Hepatocyte (in vitro differentiated cells): ENCODE data around the gene NINJ1. TPM values are rescaled to one million over a fixed set of nuclear protein-coding genes. Genes with fewer than 3 reads are reported as not detected.

Source experiments
- DNase-seq: peaks from one replicate; pipeline ENCODE4 v3.0.0-alpha.2; 2016; ENCODE audit warnings: low spot score
- H2AFZ ChIP-seq: fragments of 200-600 bp; sonication (generic); 2 replicates; pipeline ENCODE4 v1.6.0; 2016; ENCODE audit warnings: antibody characterized with exemption, mild to moderate bottlenecking
- H3K27ac ChIP-seq: fragments of 200-600 bp; sonication (generic); 2 replicates; pipeline ENCODE4 v1.5.1; 2016; ENCODE audit warnings: mild to moderate bottlenecking
- H3K27me3 ChIP-seq: fragments of 200-600 bp; sonication (generic); 2 replicates; pipeline ENCODE4 v1.6.1; 2016
- H3K36me3 ChIP-seq: fragments of 200-600 bp; sonication (generic); replicated peaks from 2 replicates; pipeline ENCODE4 v1.5.1; 2016; ENCODE audit warnings: low read depth; ENCODE audit not compliant: insufficient read depth
- H3K4me1 ChIP-seq: fragments of 200-600 bp; sonication (generic); 2 replicates; pipeline ENCODE4 v1.5.1; 2016; ENCODE audit warnings: mild to moderate bottlenecking, moderate library complexity; ENCODE audit not compliant: insufficient read depth
- H3K4me2 ChIP-seq: fragments of 200-600 bp; sonication (generic); 2 replicates; pipeline ENCODE4 v1.6.0; 2016
- H3K4me3 ChIP-seq: fragments of 200-600 bp; sonication (generic); 2 replicates; pipeline ENCODE4 v1.5.1; 2016; ENCODE audit warnings: mild to moderate bottlenecking
- H3K79me2 ChIP-seq: fragments of 200-600 bp; sonication (generic); 2 replicates; pipeline ENCODE4 v1.6.0; 2017; ENCODE audit warnings: mild to moderate bottlenecking
- H3K9me2 ChIP-seq: fragments of 200-600 bp; sonication (generic); replicated peaks from 2 replicates; pipeline ENCODE4 v1.6.0; 2017; ENCODE audit warnings: mild to moderate bottlenecking; ENCODE audit not compliant: insufficient read depth
- H3K9me3 ChIP-seq: fragments of 200-600 bp; sonication (generic); 2 replicates; pipeline ENCODE4 v1.5.1; 2016; ENCODE audit warnings: low read depth, mild to moderate bottlenecking
- H4K20me1 ChIP-seq: fragments of 200-600 bp; sonication (generic); 2 replicates; pipeline ENCODE4 v1.6.0; 2016; ENCODE audit warnings: mild to moderate bottlenecking; ENCODE audit not compliant: insufficient read depth, poor library complexity, severe bottlenecking
- EZH2 ChIP-seq: fragments of 200-600 bp; sonication (generic); IDR thresholded peaks from 2 replicates; pipeline ENCODE4 v1.6.1; 2016; ENCODE audit warnings: antibody characterized with exemption, mild to moderate bottlenecking, borderline replicate concordance
- EZH2phosphoT487 ChIP-seq: fragments of 200-600 bp; sonication (generic); IDR thresholded peaks from one replicate; pipeline ENCODE4 v1.6.1; 2018; ENCODE audit warnings: antibody characterized with exemption, mild to moderate bottlenecking, low read depth, moderate library complexity; ENCODE audit not compliant: unreplicated experiment, severe bottlenecking
- WGBS: methylation state at CpG from one replicate; pipeline ENCODE4 v1.1.6; 2016; ENCODE audit warnings: low lambda C conversion rate; ENCODE audit errors: missing lambda C conversion rate; 5-methylcytosine and 5-hydroxymethylcytosine counted together
- polyA plus RNA-seq: library from polyadenylated mRNA; unstranded; fragments of >200 nt; fragmentation: Nextera tagmentation; extraction: Ambion mirVana; gene quantifications from 2 replicates; pipeline ENCODE4 v1.2.1, GENCODE V29; 2016
- total RNA-seq: library from RNA; depleted of rRNA; stranded (reverse); fragments of >200 nt; gene quantifications from 2 replicates; pipeline ENCODE4 v1.2.3, GENCODE V29; 2014
- TF ChIP-seq, protein P1 (sequence below): fragments of 200-600 bp; sonication (generic); IDR thresholded peaks from 2 replicates; pipeline ENCODE4 v1.5.1; 2016; ENCODE audit warnings: antibody characterized with exemption, mild to moderate bottlenecking; ENCODE audit not compliant: poor library complexity

Gene NINJ1
- total and polyA plus RNA-seq, 2 experiments from 2014 or later, result 55.4 to 135 TPM

DNA sequence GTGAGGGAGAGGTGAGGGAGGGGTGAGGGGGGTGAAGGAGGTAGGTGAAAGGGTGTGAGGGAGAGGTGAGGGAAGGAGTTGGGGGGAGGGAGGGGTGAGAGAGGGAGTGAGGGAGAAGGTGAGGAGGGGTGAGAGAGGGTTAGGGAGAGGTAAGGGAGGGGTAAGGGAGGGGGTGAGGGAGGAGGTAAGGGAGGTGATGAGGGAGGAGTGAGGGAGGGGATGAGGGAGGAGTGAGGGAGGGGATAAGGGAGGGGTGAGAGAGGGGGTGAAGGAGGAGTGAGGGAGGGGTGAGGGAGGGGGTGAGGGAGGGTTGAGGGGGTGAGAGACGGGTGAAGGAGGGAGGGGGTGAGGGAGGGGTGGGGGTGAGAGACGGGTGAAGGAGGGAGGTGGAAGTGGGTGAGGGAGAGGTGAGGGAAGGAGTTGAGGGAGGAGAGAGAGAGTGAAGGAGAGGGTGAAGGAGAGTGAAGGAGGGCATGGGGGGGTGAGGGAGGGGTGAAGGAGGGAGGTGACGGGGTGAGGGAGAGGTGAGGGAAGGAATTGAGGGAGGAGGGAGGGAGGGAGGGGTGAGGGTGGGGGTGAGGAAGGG, 18.5 kb downstream of the NINJ1 start:
- Histone ChIP-seq H3K36me3 (no peaks in the 10 kb centered on the region), H3K4me3 (no peak overlapping the region), H3K27ac (no peak overlapping the region), H3K9me3 (no peaks in the 10 kb centered on the region), H3K9me2 (no peaks in the 10 kb centered on the region), H3K27me3 (no peaks in the 10 kb centered on the region), H4K20me1 (no peaks in the 10 kb centered on the region), H3K79me2 (no peaks in the 10 kb centered on the region), H3K4me1 (peaks cover 4% of the 10 kb centered on the region), H2AFZ (no peak overlapping the region), H3K4me2 (no peak overlapping the region)
- DNase-seq, result no peak
- no CpG with 5 or more reads among the region's 3 CpGs for WGBS
- TF ChIP-seq EZH2, result no peak
- no peak for TF ChIP-seq EZH2phosphoT487
- TF ChIP-seq, protein P1, sequence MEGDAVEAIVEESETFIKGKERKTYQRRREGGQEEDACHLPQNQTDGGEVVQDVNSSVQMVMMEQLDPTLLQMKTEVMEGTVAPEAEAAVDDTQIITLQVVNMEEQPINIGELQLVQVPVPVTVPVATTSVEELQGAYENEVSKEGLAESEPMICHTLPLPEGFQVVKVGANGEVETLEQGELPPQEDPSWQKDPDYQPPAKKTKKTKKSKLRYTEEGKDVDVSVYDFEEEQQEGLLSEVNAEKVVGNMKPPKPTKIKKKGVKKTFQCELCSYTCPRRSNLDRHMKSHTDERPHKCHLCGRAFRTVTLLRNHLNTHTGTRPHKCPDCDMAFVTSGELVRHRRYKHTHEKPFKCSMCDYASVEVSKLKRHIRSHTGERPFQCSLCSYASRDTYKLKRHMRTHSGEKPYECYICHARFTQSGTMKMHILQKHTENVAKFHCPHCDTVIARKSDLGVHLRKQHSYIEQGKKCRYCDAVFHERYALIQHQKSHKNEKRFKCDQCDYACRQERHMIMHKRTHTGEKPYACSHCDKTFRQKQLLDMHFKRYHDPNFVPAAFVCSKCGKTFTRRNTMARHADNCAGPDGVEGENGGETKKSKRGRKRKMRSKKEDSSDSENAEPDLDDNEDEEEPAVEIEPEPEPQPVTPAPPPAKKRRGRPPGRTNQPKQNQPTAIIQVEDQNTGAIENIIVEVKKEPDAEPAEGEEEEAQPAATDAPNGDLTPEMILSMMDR, result no peak

DNA sequence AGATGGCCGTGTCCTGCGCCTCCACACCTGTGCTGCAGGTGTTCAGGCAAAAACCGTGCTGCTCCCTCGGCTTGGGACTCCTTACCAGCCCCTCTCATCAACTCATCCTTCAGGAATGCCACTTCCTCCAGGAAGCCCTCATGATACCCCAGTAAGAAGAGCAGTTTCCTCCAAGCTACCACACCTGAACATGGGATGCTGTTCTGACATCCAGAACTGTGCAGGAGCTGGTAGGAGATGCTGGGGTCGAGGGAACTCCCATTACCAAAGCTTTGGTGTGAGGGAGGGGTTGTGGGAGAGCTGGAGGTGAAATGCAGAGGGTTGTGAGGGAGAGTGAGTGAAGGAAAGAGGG, 19.1 kb downstream of the NINJ1 start:
- no peaks in the 10 kb centered on the region for H3K9me2 ChIP-seq
- H3K36me3 ChIP-seq, result no peaks in the 10 kb centered on the region
- no peaks in the 10 kb centered on the region for H4K20me1 ChIP-seq
- no peak overlapping the region for H3K27ac ChIP-seq
- H3K27me3 ChIP-seq, result no peaks in the 10 kb centered on the region
- H2AFZ ChIP-seq, result no peak overlapping the region
- no peak overlapping the region for H3K4me2 ChIP-seq
- peaks cover 4% of the 10 kb centered on the region for H3K4me1 ChIP-seq
- WGBS, result 93% methylated on average over 5 of the region's 5 CpGs
- no peaks in the 10 kb centered on the region for H3K9me3 ChIP-seq
- H3K4me3 ChIP-seq, result no peak overlapping the region
- no peak for DNase-seq
- no peaks in the 10 kb centered on the region for H3K79me2 ChIP-seq
- TF ChIP-seq EZH2phosphoT487 (no peak), EZH2 (no peak)
- TF ChIP-seq, protein P1, result no peak

DNA sequence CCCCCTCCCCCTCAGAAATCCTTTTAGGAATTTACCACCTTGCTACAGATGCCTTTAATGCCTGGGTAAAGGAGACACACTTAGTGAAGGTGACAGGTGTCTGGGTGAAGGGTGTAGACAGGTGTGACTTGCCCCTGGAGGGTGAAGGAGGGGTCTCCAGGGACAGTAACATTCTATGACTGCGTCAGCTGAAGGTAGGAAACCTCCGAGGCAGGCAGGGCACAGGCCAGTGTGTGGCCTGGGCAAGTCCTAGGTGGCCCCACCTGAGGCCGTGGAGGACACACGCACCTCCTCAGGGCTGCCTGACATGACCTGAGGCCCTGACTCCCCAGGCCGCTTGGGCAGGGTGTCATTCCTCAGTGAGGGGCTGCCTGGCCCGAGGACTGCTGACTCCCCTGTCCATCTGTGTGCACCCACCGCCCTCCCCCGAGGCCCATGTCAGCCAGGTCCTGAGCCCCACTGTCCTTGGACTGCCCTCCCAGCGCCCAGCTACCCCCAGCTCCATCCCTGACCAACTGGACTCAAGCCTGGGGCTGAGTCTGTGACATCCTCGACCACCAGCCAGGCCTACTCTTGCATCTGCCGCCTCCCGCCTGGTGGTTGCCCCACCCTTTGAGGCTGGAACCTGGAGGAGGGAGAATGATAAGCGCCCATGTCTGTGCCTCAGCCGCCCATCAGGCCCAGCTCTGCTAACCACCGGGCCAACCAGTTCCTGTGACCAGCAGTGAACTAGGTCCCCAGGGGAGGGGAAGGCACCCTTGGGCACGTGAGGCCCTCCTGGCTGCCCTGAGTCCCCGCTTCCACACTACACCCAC, 19.7 kb downstream of the NINJ1 start:
- H3K4me2 ChIP-seq, result no peak overlapping the region
- no peaks in the 10 kb centered on the region for H3K36me3 ChIP-seq
- no peak for DNase-seq

More for the DNA sequence above, 19.7 kb downstream of the NINJ1 start:
- H4K20me1 ChIP-seq, result no peaks in the 10 kb centered on the region
- no peak overlapping the region for H3K4me3 ChIP-seq
- H3K27ac ChIP-seq, result no peak overlapping the region
- TF ChIP-seq EZH2phosphoT487 (no peak), EZH2 (no peak)
- TF ChIP-seq, protein P1, result no peak
- no peaks in the 10 kb centered on the region for H3K4me1 ChIP-seq
- no peak overlapping the region for H2AFZ ChIP-seq
- H3K27me3 ChIP-seq, result no peaks in the 10 kb centered on the region
- no peaks in the 10 kb centered on the region for H3K9me2 ChIP-seq
- WGBS, result 85% methylated on average over 16 of the region's 17 CpGs
- H3K79me2 ChIP-seq, result no peaks in the 10 kb centered on the region
- H3K9me3 ChIP-seq, result no peaks in the 10 kb centered on the region
